DMS53 treated with DMSO at 0.1 percent for 48 hours (cell line): ENCODE measurements around the gene CHST5.

Experiments
- DNase-seq: peaks from one replicate; lab custom pipeline; 2025; ENCODE audit not compliant: unreplicated experiment; lab: John Stamatoyannopoulos, UW

Gene CHST5

GRCh38 chr16:75481475-75481874 lies 54.4 kb downstream of the CHST5 start:
- no peak for DNase-seq

GRCh38 chr16:75479421-75479990 lies 56.4 kb downstream of the CHST5 start:
- DNase-seq: no peak
